Measurements from ENCODE around the gene DGCR8.

DGCR8 gene

DNA sequence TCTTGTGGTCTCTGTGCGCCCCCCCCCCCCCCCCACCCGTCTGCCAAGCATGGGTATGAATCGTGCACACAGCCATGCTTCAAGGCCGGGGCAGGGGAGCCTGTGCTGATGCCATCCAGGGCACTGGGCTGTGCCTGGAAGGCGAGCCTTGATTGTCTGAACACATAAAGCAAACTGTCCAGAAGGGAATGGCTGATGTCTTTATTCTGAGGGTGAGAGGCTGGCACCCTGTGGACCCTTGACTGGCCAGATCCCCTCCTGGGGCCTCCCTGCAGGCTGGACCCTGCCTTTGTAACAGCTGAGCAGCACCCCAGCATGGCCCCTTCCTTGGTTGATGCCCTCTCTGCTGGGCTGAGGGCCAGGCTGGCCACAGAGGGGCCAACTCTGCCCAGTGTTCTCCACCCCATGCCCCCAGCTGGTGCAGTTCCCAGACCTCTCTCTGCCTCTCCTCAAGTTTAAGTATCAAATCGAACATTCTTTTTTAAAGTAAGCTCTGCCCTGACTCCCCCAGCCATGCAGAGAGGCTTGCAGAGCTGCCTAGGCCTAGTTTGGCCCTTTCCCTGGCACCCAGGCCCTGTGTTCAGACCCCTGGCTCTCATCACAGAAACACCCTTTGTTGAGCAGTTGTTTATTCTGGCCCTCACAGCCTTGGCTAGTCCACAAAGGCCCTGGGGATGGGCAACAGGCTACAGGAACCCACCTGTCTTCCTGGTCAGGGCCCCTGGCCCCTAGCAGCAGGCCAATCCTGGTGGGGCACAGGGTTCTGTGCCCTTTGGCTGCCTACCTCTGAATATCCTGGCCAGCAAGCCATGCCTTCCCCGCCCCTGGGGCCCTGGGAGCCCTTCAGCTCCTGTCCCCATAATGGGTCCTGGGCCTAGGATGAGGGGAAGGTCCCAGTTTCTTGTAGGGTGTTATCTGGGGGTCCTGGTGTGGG, 31.9 kb downstream of the DGCR8 start:
- DNase-seq = no peak

- DNase-seq = no peak
These were observed 32.8 kb downstream of the DGCR8 start for GRCh38 chr22:20112623-20113511.

DNA sequence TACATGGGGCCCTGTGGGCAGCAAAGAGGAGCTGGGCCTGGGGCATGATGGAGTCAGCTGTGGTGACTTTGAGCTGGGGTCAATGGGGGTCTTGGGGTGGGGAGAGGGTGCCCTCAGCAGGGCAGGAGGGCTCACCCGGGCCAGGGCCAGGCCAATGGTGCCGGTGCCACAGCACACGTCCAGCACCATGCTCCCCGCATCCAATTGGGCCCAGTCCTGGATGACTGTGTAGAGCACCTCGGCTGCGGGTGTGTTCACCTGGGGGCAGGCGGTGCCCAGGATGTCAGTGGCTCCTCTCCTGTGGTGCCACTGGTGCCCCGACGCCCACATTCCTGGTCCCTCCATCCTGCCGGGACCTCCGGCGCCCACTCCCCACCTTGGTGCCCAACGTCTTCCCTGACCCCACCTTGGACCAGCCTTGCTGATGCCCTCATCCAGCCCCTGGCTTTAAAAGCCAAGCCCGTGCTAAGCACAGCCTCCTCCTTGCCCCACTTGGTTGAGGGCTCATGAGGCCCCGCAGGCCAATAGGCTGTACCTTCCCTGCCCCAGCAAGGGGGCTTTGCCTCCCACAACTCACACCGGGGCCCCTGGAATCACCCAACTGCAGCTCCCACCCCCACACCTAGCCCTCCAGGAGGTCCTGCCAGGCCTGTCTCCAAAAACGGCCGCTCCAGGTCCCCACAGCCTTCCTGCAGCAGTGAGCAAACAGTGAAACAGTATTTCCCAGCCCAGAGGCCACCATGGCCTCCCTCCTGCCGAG, 33.7 kb downstream of the DGCR8 start:
- DNase-seq = no peak

DNA sequence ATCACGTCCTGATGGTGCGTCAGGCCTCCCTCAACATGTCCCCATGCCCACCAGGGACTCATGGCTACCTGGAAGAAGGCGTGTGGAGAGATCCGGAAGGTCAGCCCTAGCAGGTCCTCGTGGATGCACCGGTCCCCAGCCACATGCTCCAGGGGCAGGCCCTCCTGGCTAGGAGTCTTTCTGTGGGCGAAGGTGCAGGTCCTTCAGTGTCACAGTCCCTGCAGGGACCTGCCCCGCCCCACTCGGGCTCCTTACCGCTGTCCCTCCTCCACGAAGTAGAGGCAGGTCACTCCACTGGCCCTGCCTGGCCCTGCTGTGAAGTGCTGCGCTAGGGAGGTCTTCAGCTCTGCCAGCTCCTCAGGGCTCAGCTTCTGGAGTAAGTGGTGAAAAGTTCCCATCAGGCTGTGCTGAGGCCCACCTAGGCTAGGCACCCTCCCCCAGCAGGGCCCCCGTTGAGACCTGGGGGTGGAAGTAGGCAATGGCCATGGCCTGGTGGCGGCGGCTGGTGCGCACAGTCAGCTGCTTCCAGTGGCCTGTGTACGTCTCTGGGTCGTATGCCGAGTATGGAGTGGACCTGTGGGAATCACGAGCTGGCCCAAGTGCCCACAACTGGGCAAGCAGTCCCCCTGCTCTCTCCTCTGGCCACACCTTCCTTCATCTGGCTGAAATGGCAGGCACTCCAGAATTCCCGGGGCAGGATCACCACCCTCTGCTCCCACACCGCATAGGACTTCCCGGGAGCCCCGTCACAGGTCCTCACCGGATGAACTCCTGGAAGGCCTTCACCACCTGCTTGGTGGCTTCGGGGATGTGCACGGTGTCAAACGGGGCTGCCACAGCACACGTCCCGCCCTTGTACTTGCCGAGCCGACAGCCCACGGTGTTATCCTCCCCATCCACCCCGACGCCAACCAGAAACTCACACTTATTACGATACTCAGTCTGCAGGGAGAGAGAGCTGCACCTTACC, 34.8 kb downstream of the DGCR8 start:
- no peak for DNase-seq

DNA sequence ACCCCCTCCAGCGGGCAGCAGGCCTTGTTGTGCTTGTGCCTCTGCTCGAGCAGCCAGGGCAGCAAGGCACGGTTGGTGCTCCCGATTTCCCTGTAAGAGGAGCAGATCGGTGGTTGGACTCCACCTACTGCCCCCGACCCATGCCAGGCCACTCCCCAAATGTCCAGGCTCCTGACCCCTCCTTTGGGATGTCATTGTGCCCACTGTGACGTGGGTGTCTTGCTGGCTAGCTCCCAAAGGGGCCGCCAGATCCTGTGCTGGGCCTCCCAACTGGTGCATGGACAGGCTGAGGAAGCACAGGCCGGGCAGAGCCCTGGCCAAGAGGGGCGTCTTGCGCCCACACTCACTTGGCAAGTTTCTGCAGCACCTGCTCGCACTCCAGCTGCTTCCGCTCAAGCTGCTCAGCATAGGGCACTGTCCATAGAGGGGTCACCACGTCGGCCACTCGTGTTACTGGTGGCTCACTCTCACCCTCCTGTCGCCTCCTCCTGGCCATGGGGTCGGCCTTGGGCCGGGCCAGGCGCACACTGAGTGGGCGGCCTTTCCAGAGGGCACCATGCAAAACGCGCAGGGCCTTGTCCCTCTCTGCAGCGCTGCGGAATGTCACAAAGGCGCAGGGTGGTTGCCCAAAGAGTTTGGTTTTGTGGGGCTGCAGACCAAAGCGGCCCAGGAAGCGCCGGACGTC, 35.8 kb downstream of the DGCR8 start, which contains the start of gene RANBP1:
TSS of gene RANBP1 (plus strand) at position 414 of the 685 bp plus-strand sequence. CDS start at position 495, 81 bp downstream.
- no peak for DNase-seq

DNA sequence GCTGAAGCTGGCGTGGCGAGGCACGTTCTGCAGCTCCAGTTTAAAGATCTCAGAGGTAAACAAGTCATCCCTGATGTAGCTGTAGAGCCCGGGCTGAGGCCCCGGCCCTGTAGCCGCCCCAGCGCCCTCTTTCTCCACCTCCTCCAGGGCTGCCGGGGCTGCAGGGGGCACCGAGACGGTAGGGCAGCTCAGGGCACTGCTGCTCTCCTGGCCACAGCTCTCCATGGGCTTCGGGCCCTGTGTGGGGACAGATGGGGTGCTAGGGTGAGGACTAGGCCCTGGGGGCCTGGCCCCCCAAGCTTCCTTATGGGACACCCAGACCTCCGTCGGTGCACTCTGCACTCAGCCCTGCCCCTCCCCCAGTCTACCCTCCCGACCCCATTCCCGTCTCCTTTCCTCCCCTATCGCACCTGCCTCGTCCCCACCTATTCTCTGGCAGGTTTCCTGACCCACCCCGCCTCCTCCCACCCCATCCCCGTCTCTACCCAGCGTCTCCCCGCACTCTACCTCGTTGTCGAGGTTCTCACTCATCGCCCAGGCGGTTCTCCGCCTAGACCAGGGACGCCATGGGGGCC, 36.4 kb downstream of the DGCR8 start:
- no peak for DNase-seq

DNA sequence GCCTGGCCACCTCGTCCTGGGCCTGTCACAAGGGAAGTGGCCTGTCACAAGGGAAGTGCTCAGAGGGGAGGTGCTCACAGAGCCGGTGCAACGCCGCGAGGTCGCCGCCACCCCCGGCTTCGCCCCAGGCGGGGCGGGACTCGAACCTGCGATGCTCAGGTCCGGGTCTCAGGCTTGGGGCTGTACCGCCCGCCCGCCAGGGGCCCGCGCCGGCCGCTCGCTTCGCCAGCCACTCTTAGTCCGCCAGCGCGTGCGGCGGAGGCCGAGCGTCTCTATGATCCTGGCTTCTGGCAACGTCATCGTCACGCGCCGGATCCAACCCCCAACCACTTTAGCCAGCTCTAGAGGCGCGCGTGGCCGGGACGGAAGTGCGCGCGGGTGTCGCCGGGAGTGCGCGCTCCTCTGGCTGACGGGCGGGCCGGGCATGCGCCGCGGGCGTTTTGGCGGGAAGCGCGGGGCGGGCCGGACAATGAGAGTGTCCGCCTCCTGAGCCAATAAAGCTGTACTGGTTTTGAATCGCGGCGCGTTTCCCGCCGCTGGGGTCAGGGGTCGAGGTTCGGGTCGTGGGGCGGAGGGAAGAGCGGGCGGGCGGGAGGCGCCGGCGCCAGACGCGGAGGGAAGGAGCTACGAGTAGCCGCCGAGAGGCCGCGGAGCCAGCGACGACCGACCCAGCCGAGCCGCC, 37.1 kb downstream of the DGCR8 start, which contains the start of gene TRMT2A:
TSS of gene TRMT2A (minus strand) at position 276 of the 682 bp plus-strand sequence. CDS start 320 bp downstream, outside the sequence.
- peak; percentile 90 for DNase-seq

- DNase-seq = no peak
These were observed 37.7 kb downstream of the DGCR8 start for GRCh38 chr22:20117633-20118299.

DNA sequence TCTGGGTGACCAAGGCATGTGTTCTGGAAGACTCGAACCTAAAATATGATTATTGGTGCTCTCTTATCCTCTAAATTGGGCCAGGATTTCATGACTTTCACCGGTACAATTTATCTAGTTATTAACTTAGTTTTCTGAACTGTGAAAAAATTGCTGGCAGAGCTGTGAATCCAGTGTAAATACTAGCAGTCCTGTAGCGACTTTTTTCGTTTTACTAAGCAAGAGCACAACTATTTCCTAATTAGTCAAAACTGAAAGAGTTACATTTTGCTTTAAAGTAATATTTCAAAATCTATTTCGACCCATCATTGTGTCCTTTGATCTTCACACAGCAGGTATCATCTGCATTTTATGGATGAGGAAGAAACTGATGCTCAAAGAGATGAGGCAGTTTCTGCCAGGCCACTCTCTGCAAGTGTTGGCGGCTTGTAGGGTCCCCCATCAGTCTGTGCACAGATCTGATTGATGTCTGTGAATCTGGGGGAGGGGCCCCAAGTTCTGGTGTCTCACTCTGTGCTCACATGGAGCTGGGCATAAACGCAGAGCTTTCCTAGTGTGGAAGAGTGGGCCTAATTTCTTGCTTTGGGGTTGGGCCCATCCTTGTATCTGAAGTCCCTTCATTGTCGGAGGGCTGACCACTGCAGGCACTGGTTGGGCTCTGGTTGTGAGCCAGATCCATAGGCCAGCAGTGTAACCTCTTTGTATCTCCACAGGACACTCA, 38.4 kb downstream of the DGCR8 start:
- no peak for DNase-seq

- no peak for DNase-seq
These were observed 41.9 kb downstream of the DGCR8 start for GRCh38 chr22:20121856-20122415.

DNA sequence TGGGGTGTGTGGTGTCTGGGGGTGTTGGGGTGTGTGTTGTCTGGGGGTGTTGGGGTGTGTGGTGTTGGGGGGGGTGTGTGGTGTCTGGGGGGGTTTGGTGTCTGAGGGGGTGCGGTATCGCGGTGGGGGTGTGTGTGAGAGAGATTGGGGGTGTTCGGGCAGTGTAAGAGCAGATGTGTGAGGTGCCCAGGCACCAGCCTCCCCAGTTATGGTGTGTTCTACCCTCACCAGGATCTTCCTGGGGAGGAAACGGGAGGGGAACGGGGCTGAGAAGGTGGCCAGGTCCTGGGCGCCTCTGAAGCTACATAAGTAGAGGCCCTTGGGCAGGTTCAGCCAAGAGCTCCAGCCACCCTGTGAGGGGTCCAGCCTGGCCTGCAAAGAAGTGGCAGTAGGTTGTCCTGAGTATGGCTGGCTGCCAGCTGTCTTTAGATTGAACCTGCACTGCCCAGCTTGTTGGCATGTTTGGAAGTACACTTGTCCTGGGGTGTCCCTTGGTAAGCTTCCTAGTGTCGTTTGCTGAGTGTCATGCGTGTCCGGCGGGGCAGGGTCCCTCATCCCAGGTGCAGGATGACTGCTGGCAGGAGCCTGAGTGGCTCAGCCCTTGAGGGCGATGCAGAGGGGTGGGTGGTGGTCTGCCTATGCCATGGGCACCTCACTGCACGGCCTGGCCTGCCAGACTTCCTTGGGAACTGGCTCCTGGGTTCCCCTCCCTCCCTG, 43.5 kb downstream of the DGCR8 start:
- DNase-seq = no peak

DNA sequence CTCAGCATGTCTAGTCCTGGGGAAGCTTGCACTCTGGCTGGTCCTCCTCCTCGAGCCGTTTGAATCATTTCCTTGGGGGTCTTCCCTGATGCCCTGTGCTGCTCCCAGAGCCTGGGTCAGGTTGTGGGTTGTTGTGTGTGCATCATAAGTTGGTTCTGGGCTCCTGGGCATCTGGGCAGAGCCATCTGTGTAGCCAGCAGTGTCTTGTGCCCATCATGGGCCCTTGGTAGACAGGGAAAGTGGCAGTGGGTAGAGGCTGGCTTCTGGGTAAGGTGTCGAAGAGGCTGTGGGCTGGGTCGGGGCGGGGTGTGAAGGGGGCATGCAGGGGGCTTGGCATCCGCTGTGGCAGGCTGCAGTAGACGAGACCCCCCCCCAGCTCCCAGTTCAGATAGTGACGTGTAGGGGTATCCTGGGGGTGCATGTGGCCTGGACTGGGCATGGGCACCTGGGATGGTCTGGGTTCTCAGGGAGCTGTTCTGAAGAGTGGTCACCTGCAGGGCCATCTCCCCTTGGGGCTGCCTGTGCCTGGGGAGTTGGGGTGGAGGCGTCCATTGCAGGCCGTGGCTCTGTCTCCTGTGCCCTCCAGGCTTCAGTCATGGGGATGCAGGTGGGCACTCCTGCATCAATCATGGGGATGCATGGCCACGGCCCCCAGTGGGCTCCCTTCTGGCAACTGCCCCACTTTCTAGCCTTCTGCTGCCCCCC, 44.2 kb downstream of the DGCR8 start:
- no peak for DNase-seq

DNA sequence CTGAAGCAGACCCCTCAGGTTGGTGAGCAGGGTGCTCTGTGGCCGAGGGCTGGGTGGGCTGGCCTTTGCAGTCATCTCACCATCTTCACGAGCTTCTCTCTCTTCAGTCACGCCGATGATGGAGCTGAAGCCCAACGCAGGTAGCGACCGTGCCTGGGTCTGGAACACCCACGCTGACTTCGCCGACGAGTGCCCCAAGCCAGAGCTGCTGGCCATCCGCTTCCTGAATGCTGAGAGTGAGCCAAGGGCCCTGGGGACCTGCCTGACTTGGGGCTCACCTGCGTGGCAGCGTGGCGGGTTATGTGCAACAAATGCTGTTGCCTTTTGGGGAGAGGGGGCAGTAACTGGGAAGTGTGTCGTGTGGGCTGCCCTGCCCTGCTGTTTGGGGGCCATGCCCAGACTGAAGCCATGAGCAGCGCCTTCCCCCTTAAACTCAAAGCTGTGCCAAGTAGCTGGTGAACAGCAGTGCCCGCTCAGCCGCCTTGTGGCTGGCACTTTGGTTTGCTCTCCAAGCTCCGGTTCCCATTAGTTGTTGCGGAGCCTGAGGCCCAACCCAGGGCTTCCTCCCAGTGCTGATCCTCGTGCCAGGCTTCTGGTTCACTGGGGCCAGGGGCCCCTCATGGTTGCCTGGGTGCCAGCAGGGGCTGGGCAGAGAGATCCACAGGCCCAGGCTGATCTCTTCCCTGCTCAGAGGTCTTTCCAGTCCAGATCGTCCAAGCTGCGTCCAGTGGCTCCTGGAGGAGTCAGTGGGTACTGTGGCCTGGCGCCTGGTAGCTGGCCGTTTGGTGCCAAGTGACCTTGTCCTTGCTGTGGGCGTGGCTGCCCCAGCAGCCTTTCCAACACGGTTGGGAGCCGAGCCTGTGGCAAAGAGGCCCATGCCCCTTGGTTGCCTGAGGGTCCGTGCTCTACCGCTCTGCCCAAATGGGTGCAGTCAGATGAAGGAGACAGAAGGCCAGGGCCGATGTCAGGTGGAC, 45.4 kb downstream of the DGCR8 start:
- DNase-seq = no peak

DNA sequence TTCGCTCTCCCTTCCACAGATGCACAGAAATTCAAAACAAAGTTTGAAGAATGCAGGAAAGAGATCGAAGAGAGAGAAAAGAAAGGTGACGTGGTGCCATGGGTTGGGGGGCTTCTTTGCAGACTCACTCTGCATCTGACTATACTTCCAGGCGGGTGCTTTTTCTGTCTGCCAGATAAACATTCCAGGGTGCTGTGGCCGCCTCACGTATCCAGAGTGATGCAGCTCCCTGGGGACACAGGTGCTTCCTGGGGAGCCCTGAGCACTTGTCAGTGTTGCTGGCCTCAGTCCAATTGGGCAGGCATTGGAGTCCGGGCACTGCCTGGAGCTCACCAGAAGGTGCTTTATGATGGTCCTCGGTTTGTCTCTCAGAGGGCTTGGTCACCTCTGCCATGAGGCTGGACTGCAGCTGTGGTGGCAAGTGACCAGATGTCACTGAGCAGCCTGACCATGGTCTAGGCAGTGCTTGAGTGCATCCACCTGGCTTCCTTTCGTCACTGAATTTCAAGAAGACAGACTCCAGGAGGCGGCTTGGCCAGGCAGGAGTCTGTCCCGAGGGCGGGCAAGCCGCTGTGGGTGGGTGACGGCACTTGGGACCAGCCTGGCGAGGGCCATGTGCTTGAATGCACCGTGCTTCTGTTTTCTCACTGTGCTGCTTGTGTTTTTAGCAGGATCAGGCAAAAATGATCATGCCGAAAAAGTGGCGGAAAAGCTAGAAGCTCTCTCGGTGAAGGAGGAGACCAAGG, 46.4 kb downstream of the DGCR8 start:
- no peak for DNase-seq
